ENCODE results near the gene SLC35E1. TPM values are rescaled to one million over a fixed set of nuclear protein-coding genes. Genes with fewer than 3 reads are reported as not detected.

Gene SLC35E1
- total RNA-seq (10 to 100 TPM; 33.9 to 37.7 TPM), polyA plus RNA-seq (10 to 100 TPM; 22.5 to 24.5 TPM)
- long read RNA-seq, donor 1, full-length matches to known transcripts = 12 of 36 reads
- long read RNA-seq, donor 1, partial matches to known transcripts = 9 of 36 reads
- long read RNA-seq, donor 1, other reads (novel, unspliced or antisense) = 15 of 36 reads
- long read RNA-seq, donor 2, full-length matches to known transcripts = 23 of 32 reads
- long read RNA-seq, donor 2, partial matches to known transcripts = 2 of 32 reads
- long read RNA-seq, donor 2, other reads (novel, unspliced or antisense) = 7 of 32 reads

- intact Hi-C loops (cut with DNase I) = loop anchor here in 1 of 2 donors (2.0 kb wide), 1 partner anchor 56 kb away; the partner anchor contains the start of gene MED26
- Histone ChIP-seq H3K4me1 (ENCODE audit: control insufficient read depth in 1 of 2, insufficient read depth in 2 of 2, low read length in 2 of 2) (no peaks in the 10 kb centered on the region), H3K27ac (ENCODE audit: low read depth in 1 of 2, low read length in 2 of 2) (peak within 1 kb of the TSS in 1 of 2 donors; percentile 77), H3K4me3 (ENCODE audit: low read length in 2 of 2) (peak within 1 kb of the TSS; percentile 74 to 80), H3K27me3 (ENCODE audit: control insufficient read depth in 1 of 2, insufficient read depth in 2 of 2, low read length in 1 of 2) (no peaks in the 10 kb centered on the region), H3K36me3 (ENCODE audit: control insufficient read depth in 1 of 2, insufficient read depth in 2 of 2, low read length in 1 of 2) (peaks cover 0 to 2% of the 10 kb centered on the region in 2 donors), H3K9me3 (ENCODE audit: control insufficient read depth, low read length) (no peaks in the 10 kb centered on the region)
- peak; percentile 97 to 98 for DNase-seq
- peak; percentile 96 for ATAC-seq (ENCODE audit: low FRiP score)
- WGBS, 2 donors = 0% methylated on average over 66 to 83 of the region's 83 CpGs
These were observed at the start of gene SLC35E1 for GRCh38 chr19:16572332-16573211. Gene SLC35E1, minus strand, starts transcription at chr19:16572415. Its CDS starts 51 bp downstream, at chr19:16572364.

GRCh38 chr19:16621165-16621800 is 49.1 kb upstream of the SLC35E1 start:
- Histone ChIP-seq H3K4me3 (ENCODE audit: low read length in 2 of 2) (no peak overlapping the region), H3K27ac (ENCODE audit: low read depth in 1 of 2, low read length in 2 of 2) (no peak overlapping the region), H3K9me3 (ENCODE audit: control insufficient read depth, low read length) (no peaks in the 10 kb centered on the region), H3K36me3 (ENCODE audit: control insufficient read depth in 1 of 2, insufficient read depth in 2 of 2, low read length in 1 of 2) (no peaks in the 10 kb centered on the region), H3K4me1 (ENCODE audit: control insufficient read depth in 1 of 2, insufficient read depth in 2 of 2, low read length in 2 of 2) (no peaks in the 10 kb centered on the region), H3K27me3 (ENCODE audit: control insufficient read depth in 1 of 2, insufficient read depth in 2 of 2, low read length in 1 of 2) (no peaks in the 10 kb centered on the region)
- 62 to 67% methylated on average over 7 of the region's 7 CpGs for WGBS, 2 donors
- DNase-seq (no peak), ATAC-seq (ENCODE audit: low FRiP score) (no peak)
- intact Hi-C loops (cut with DNase I) = no loop called here

DNA sequence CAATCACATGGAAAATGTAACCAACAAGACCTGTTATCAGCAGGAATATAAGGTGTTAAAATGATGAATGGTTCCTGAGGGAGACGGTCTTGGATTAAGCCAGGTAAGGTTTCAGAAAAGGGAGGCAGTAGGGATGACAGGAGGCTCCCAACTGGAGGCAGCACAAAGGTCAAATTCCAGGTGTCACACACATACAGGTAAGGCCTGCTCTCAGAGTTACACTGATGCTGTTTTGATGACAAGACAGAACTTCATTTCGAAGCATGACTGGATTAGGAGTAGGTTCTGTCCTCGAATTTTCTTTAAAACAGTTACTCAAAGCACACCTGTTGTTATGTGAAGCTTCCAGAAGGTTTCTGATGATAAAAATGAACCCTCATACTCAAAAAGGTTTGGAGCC is 48.4 kb upstream of the SLC35E1 start:
- intact Hi-C loops (cut with DNase I) = no loop called here
- Histone ChIP-seq H3K36me3 (ENCODE audit: control insufficient read depth in 1 of 2, insufficient read depth in 2 of 2, low read length in 1 of 2) (no peaks in the 10 kb centered on the region), H3K4me3 (ENCODE audit: low read length in 2 of 2) (no peak overlapping the region), H3K9me3 (ENCODE audit: control insufficient read depth, low read length) (no peaks in the 10 kb centered on the region), H3K27ac (ENCODE audit: low read depth in 1 of 2, low read length in 2 of 2) (no peak overlapping the region), H3K27me3 (ENCODE audit: control insufficient read depth in 1 of 2, insufficient read depth in 2 of 2, low read length in 1 of 2) (no peaks in the 10 kb centered on the region), H3K4me1 (ENCODE audit: control insufficient read depth in 1 of 2, insufficient read depth in 2 of 2, low read length in 2 of 2) (no peaks in the 10 kb centered on the region)
- DNase-seq = no peak
- ATAC-seq (ENCODE audit: low FRiP score) = no peak
- 73 to 75% methylated on average over 3 of the region's 3 CpGs for WGBS, 2 donors

DNA sequence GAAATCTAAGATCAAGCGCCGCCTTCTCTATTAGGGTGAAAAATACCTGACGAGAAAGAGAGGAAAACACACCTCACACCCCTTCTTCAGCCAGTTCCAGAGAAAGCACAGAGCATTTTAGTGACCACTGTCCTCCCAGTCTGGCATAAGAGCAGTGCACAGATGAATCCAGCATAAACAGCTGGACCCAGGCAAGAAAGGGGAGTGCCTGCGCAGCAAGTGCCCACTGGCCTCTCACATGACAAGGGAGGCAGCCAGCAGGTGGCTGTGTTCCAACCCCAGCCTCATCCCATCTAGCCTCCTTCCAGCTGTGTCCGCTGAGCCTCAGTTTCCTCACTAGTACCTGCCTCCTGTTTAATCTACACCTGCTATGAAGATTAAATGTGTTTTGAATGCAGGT is 47.8 kb upstream of the SLC35E1 start:
- Histone ChIP-seq H3K9me3 (ENCODE audit: control insufficient read depth, low read length) (no peaks in the 10 kb centered on the region), H3K36me3 (ENCODE audit: control insufficient read depth in 1 of 2, insufficient read depth in 2 of 2, low read length in 1 of 2) (no peaks in the 10 kb centered on the region), H3K27ac (ENCODE audit: low read depth in 1 of 2, low read length in 2 of 2) (no peak overlapping the region), H3K27me3 (ENCODE audit: control insufficient read depth in 1 of 2, insufficient read depth in 2 of 2, low read length in 1 of 2) (no peaks in the 10 kb centered on the region), H3K4me1 (ENCODE audit: control insufficient read depth in 1 of 2, insufficient read depth in 2 of 2, low read length in 2 of 2) (no peaks in the 10 kb centered on the region), H3K4me3 (ENCODE audit: low read length in 2 of 2) (no peak overlapping the region)
- no peak for DNase-seq
- intact Hi-C loops (cut with DNase I) = no loop called here
- ATAC-seq (ENCODE audit: low FRiP score) = no peak
- WGBS, 2 donors = 60 to 67% methylated on average over 5 of the region's 5 CpGs

GRCh38 chr19:16619457-16619856 is 47.2 kb upstream of the SLC35E1 start:
- no peaks in the 10 kb centered on the region for H3K36me3 ChIP-seq (ENCODE audit: control insufficient read depth in 1 of 2, insufficient read depth in 2 of 2, low read length in 1 of 2)
- no peak overlapping the region for H3K4me3 ChIP-seq (ENCODE audit: low read length in 2 of 2)
- no peaks in the 10 kb centered on the region for H3K9me3 ChIP-seq (ENCODE audit: control insufficient read depth, low read length)
- DNase-seq (no peak), ATAC-seq (ENCODE audit: low FRiP score) (peak; percentile 50)
- intact Hi-C loops (cut with DNase I) = loop anchor here in 1 of 2 donors (1.0 kb wide), 1 partner anchor 19 kb away; no protein-coding TSS in a partner anchor
- H3K4me1 ChIP-seq (ENCODE audit: control insufficient read depth in 1 of 2, insufficient read depth in 2 of 2, low read length in 2 of 2) = no peaks in the 10 kb centered on the region
- H3K27me3 ChIP-seq (ENCODE audit: control insufficient read depth in 1 of 2, insufficient read depth in 2 of 2, low read length in 1 of 2) = no peaks in the 10 kb centered on the region
- WGBS, 2 donors = 24 to 27% methylated on average over 7 of the region's 7 CpGs
- no peak overlapping the region for H3K27ac ChIP-seq (ENCODE audit: low read depth in 1 of 2, low read length in 2 of 2)

DNA sequence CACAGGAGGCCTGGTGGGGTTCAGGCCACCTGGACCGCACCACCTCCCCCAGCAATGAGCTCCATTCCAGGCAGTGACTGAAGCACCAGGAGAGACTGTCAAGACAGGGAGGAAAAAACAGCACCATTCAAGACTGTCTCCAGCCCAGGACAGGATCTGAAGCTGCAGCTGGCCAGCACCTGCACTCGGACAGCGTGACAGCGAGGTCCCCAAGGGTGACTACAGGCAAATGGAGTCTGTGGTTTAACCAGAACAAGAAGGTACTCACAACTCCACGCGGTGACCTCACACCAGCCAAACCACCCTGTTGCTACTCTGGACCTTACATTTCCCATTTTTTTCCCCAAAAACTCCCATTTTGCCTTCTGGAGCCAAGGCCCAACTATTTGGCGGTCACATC is 46.0 kb upstream of the SLC35E1 start:
- Histone ChIP-seq H3K27me3 (ENCODE audit: control insufficient read depth in 1 of 2, insufficient read depth in 2 of 2, low read length in 1 of 2) (no peaks in the 10 kb centered on the region), H3K9me3 (ENCODE audit: control insufficient read depth, low read length) (no peaks in the 10 kb centered on the region), H3K27ac (ENCODE audit: low read depth in 1 of 2, low read length in 2 of 2) (no peak overlapping the region), H3K36me3 (ENCODE audit: control insufficient read depth in 1 of 2, insufficient read depth in 2 of 2, low read length in 1 of 2) (no peaks in the 10 kb centered on the region), H3K4me1 (ENCODE audit: control insufficient read depth in 1 of 2, insufficient read depth in 2 of 2, low read length in 2 of 2) (no peaks in the 10 kb centered on the region), H3K4me3 (ENCODE audit: low read length in 2 of 2) (no peak overlapping the region)
- WGBS, 2 donors = 88 to 93% methylated on average over 7 of the region's 7 CpGs
- no peak for DNase-seq
- ATAC-seq (ENCODE audit: low FRiP score) = no peak
- intact Hi-C loops (cut with DNase I) = no loop called here

DNA sequence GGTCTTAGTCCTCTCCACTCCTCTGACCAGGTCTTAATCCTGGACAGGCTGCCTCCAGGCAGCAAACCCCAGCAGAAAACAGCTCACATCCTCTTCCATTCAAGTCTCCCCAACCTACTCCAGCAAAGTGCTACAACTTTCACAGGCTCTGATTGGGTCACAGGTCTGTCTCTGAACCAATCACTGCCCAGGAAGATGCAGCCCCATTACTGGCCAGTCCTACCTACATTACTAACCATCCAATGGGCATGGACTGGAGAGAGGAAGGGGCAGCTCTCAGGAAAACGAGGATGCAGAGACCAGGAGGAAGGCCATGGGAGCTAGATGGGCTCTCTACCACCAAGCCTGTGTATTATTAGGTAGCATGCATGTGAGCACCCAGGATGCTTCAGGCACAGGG is 43.6 kb upstream of the SLC35E1 start:
- intact Hi-C loops (cut with DNase I) = no loop called here
- H3K4me1 ChIP-seq (ENCODE audit: control insufficient read depth in 1 of 2, insufficient read depth in 2 of 2, low read length in 2 of 2) = no peaks in the 10 kb centered on the region
- H3K4me3 ChIP-seq (ENCODE audit: low read length in 2 of 2) = no peak overlapping the region
- WGBS, 2 donors = 31 to 43% methylated on average over 1 of the region's 1 CpG
- no peak for DNase-seq
- H3K9me3 ChIP-seq (ENCODE audit: control insufficient read depth, low read length) = no peaks in the 10 kb centered on the region
- no peak for ATAC-seq (ENCODE audit: low FRiP score)
- no peaks in the 10 kb centered on the region for H3K36me3 ChIP-seq (ENCODE audit: control insufficient read depth in 1 of 2, insufficient read depth in 2 of 2, low read length in 1 of 2)
- H3K27ac ChIP-seq (ENCODE audit: low read depth in 1 of 2, low read length in 2 of 2) = no peak overlapping the region
- no peaks in the 10 kb centered on the region for H3K27me3 ChIP-seq (ENCODE audit: control insufficient read depth in 1 of 2, insufficient read depth in 2 of 2, low read length in 1 of 2)

- no peak for DNase-seq
- intact Hi-C loops (cut with DNase I) = no loop called here
- no peaks in the 10 kb centered on the region for H3K36me3 ChIP-seq (ENCODE audit: control insufficient read depth in 1 of 2, insufficient read depth in 2 of 2, low read length in 1 of 2)
- H3K9me3 ChIP-seq (ENCODE audit: control insufficient read depth, low read length) = no peaks in the 10 kb centered on the region
- no peaks in the 10 kb centered on the region for H3K27me3 ChIP-seq (ENCODE audit: control insufficient read depth in 1 of 2, insufficient read depth in 2 of 2, low read length in 1 of 2)
- no peak overlapping the region for H3K27ac ChIP-seq (ENCODE audit: low read depth in 1 of 2, low read length in 2 of 2)
- ATAC-seq (ENCODE audit: low FRiP score) = no peak
- 44 to 59% methylated on average over 2 of the region's 2 CpGs for WGBS, 2 donors
- no peak overlapping the region for H3K4me3 ChIP-seq (ENCODE audit: low read length in 2 of 2)
- no peaks in the 10 kb centered on the region for H3K4me1 ChIP-seq (ENCODE audit: control insufficient read depth in 1 of 2, insufficient read depth in 2 of 2, low read length in 2 of 2)
These were observed 42.7 kb upstream of the SLC35E1 start for GRCh38 chr19:16614941-16615340.

Measured in aorta (tissue), 5 donors.